ENCODE data around the gene CLSTN2.

DNA sequence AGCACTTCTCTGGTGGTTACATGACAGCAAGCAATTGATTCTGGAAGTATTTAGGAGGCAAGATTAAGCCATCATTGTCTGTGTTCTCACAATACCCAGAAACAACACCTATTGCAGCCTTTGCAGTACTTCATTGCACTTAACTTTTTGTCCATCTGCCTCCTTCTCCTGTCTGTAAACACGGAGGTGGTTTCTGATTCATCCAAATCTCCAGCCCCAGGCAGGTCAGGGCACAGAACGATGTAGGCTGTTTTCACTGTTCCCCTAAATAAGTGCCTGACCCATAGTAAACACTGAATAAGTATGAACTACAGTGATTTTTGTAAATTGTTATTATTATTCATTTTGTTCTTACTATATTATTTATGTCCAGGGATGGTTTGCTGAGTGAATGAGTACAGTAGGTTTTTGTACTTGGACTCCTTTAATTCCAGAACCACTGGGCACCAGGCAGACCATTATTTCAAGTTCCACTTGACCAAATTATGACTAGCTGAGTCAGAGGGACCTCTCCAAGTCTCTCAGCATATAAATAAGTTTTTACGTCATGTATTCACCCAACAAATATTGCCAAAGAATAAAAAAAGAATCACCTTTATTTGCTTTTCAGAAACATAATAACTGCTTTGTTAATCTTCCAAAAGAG, 459.6 kb downstream of the CLSTN2 start:
- TF ChIP-seq, protein P1, sequence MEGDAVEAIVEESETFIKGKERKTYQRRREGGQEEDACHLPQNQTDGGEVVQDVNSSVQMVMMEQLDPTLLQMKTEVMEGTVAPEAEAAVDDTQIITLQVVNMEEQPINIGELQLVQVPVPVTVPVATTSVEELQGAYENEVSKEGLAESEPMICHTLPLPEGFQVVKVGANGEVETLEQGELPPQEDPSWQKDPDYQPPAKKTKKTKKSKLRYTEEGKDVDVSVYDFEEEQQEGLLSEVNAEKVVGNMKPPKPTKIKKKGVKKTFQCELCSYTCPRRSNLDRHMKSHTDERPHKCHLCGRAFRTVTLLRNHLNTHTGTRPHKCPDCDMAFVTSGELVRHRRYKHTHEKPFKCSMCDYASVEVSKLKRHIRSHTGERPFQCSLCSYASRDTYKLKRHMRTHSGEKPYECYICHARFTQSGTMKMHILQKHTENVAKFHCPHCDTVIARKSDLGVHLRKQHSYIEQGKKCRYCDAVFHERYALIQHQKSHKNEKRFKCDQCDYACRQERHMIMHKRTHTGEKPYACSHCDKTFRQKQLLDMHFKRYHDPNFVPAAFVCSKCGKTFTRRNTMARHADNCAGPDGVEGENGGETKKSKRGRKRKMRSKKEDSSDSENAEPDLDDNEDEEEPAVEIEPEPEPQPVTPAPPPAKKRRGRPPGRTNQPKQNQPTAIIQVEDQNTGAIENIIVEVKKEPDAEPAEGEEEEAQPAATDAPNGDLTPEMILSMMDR (conservative IDR thresholded peaks at IDR 0.05; ENCODE audit: low read depth, low read length): no peak
- TF ChIP-seq SMC3 (IDR thresholded peaks at IDR 0.05; ENCODE audit: low read depth, low read length) (no peak), MAZ (IDR thresholded peaks at IDR 0.05; ENCODE audit: borderline replicate concordance, low read depth, low read length) (no peak), RCOR1 (IDR thresholded peaks at IDR 0.05; ENCODE audit: insufficient replicate concordance, low read length) (no peak), POLR2A (IDR thresholded peaks at IDR 0.05; ENCODE audit: low read depth, low read length) (no peak), CHD1 (IDR thresholded peaks at IDR 0.05; ENCODE audit: low read depth, low read length) (no peak), MAFK (IDR thresholded peaks at IDR 0.05; ENCODE audit: low read depth, low read length) (no peak), CEBPB (IDR thresholded peaks at IDR 0.05; ENCODE audit: low read depth, low read length) (no peak), BHLHE40 (IDR thresholded peaks at IDR 0.05; ENCODE audit: low read depth, low read length) (no peak)
- TF ChIP-seq, protein P2, sequence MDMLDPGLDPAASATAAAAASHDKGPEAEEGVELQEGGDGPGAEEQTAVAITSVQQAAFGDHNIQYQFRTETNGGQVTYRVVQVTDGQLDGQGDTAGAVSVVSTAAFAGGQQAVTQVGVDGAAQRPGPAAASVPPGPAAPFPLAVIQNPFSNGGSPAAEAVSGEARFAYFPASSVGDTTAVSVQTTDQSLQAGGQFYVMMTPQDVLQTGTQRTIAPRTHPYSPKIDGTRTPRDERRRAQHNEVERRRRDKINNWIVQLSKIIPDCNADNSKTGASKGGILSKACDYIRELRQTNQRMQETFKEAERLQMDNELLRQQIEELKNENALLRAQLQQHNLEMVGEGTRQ (IDR thresholded peaks at IDR 0.05; ENCODE audit: low read depth, low read length): no peak
- TF ChIP-seq, protein P3, sequence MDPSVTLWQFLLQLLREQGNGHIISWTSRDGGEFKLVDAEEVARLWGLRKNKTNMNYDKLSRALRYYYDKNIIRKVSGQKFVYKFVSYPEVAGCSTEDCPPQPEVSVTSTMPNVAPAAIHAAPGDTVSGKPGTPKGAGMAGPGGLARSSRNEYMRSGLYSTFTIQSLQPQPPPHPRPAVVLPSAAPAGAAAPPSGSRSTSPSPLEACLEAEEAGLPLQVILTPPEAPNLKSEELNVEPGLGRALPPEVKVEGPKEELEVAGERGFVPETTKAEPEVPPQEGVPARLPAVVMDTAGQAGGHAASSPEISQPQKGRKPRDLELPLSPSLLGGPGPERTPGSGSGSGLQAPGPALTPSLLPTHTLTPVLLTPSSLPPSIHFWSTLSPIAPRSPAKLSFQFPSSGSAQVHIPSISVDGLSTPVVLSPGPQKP (IDR thresholded peaks at IDR 0.05; ENCODE audit: borderline replicate concordance, low read depth, low read length): no peak

Measured in IMR-90 (cell line).